MM.1S (cell line): Measurements from ENCODE around the gene WDFY3.
"Not testable (repeated sequence)": the region's sequence is repeated elsewhere in the genome, so short reads cannot be mapped to it uniquely, and the experiment has no call there.

ENCODE experiments used
- DNase-seq: peaks from one replicate; pipeline ENCODE4 v3.0.0-alpha.2; 2015
- H2AFZ ChIP-seq: fragments of 300-600 bp; sonication (generic); 2 replicates; pipeline ENCODE4 v1.6.0; 2016; ENCODE audit warnings: antibody characterized with exemption, low read length
- H3F3A ChIP-seq: fragments of 300-600 bp; sonication (generic); 2 replicates; pipeline ENCODE4 v1.6.1; 2016; ENCODE audit warnings: mild to moderate bottlenecking, antibody characterized with exemption, low read length, moderate library complexity, mixed read lengths; ENCODE audit not compliant: insufficient read depth
- H3K27ac ChIP-seq: fragments of 300-600 bp; sonication (generic); 2 replicates; pipeline ENCODE4 v1.5.1; 2016; ENCODE audit warnings: mild to moderate bottlenecking, low read length
- H3K27me3 ChIP-seq: fragments of 300-600 bp; sonication (generic); replicated peaks from 2 replicates; pipeline ENCODE4 v1.6.0; 2016; ENCODE audit warnings: low read length; ENCODE audit not compliant: insufficient read depth
- H3K36me3 ChIP-seq: fragments of 300-600 bp; sonication (generic); replicated peaks from 2 replicates; pipeline ENCODE4 v1.6.1; 2016; ENCODE audit warnings: mild to moderate bottlenecking, low read length, mixed read lengths; ENCODE audit not compliant: insufficient read depth
- H3K4me1 ChIP-seq: fragments of 300-600 bp; sonication (generic); 2 replicates; pipeline ENCODE4 v1.6.1; 2016; ENCODE audit warnings: low read length, mixed read lengths
- H3K4me2 ChIP-seq: fragments of 300-600 bp; sonication (generic); 2 replicates; pipeline ENCODE4 v1.6.0; 2016; ENCODE audit warnings: low read depth, low read length
- H3K4me3 ChIP-seq: fragments of 300-600 bp; sonication (generic); 2 replicates; pipeline ENCODE4 v1.5.1; 2016; ENCODE audit warnings: low read length, mixed read lengths
- H3K79me2 ChIP-seq: fragments of 300-600 bp; sonication (generic); 2 replicates; pipeline ENCODE4 v1.6.1; 2016; ENCODE audit warnings: mixed run types, low read length, mixed read lengths
- H3K9ac ChIP-seq: fragments of 300-600 bp; sonication (generic); 2 replicates; pipeline ENCODE4 v1.6.1; 2016; ENCODE audit warnings: low read length, mixed read lengths
- H3K9me2 ChIP-seq: fragments of 300-600 bp; sonication (generic); replicated peaks from 2 replicates; pipeline ENCODE4 v1.6.1; 2016; ENCODE audit warnings: mild to moderate bottlenecking, low read length, mixed read lengths; ENCODE audit not compliant: insufficient read depth
- H3K9me3 ChIP-seq: fragments of 300-600 bp; sonication (generic); replicated peaks from 2 replicates; pipeline ENCODE4 v1.6.1; 2016; ENCODE audit warnings: mild to moderate bottlenecking, low read length, mixed read lengths; ENCODE audit not compliant: insufficient read depth
- H4K20me1 ChIP-seq: fragments of 300-600 bp; sonication (generic); 2 replicates; pipeline ENCODE4 v1.6.1; 2016; ENCODE audit warnings: mild to moderate bottlenecking, low read length, moderate library complexity, mixed read lengths; ENCODE audit not compliant: insufficient read depth
- CTCF ChIP-seq: fragments of 300-600 bp; sonication (generic); IDR thresholded peaks from 2 replicates; pipeline ENCODE4 v1.5.1; 2016; ENCODE audit warnings: antibody characterized with exemption, low read length, mixed read lengths
- EZH2 ChIP-seq: fragments of 300-600 bp; sonication (generic); optimal IDR thresholded peaks from 2 replicates; pipeline ENCODE3; 2017; ENCODE audit warnings: low read depth, mild to moderate bottlenecking, antibody characterized with exemption, low read length, mixed read lengths
- EZH2phosphoT487 ChIP-seq: fragments of 300-600 bp; sonication (generic); IDR thresholded peaks from 2 replicates; pipeline ENCODE4 v1.6.1; 2018; ENCODE audit warnings: antibody characterized with exemption, low read length

Gene WDFY3

GRCh38 chr4:84846985-84847384, 119.5 kb downstream of the WDFY3 start:
- Histone ChIP-seq H3K9me2 (no peaks in the 10 kb centered on the region), H3K4me1 (no peaks in the 10 kb centered on the region), H4K20me1 (no peaks in the 10 kb centered on the region), H3K27ac (no peak overlapping the region), H3K79me2 (no peaks in the 10 kb centered on the region), H3K9ac (no peak overlapping the region), H3K9me3 (no peaks in the 10 kb centered on the region), H3K4me2 (no peak overlapping the region), H3K27me3 (no peaks in the 10 kb centered on the region), H2AFZ (no peak overlapping the region), H3K36me3 (no peaks in the 10 kb centered on the region), H3F3A (no peaks in the 10 kb centered on the region), H3K4me3 (no peak overlapping the region)
- no peak for DNase-seq
- TF ChIP-seq CTCF = no peak
- TF ChIP-seq EZH2 = no peak
- no peak for TF ChIP-seq EZH2phosphoT487

- Histone ChIP-seq H3K4me3 (no peak overlapping the region), H3F3A (no peaks in the 10 kb centered on the region), H2AFZ (no peak overlapping the region), H4K20me1 (no peaks in the 10 kb centered on the region), H3K4me1 (no peaks in the 10 kb centered on the region), H3K4me2 (no peak overlapping the region), H3K36me3 (no peaks in the 10 kb centered on the region), H3K27me3 (no peaks in the 10 kb centered on the region), H3K9me3 (no peaks in the 10 kb centered on the region), H3K9me2 (no peaks in the 10 kb centered on the region), H3K9ac (no peak overlapping the region), H3K79me2 (no peaks in the 10 kb centered on the region), H3K27ac (no peak overlapping the region)
- no peak for TF ChIP-seq EZH2phosphoT487
- TF ChIP-seq CTCF = no peak
- no peak for TF ChIP-seq EZH2
- no peak for DNase-seq
Observed at GRCh38 chr4:84841435-84841834, 125.1 kb downstream of the WDFY3 start.

DNA sequence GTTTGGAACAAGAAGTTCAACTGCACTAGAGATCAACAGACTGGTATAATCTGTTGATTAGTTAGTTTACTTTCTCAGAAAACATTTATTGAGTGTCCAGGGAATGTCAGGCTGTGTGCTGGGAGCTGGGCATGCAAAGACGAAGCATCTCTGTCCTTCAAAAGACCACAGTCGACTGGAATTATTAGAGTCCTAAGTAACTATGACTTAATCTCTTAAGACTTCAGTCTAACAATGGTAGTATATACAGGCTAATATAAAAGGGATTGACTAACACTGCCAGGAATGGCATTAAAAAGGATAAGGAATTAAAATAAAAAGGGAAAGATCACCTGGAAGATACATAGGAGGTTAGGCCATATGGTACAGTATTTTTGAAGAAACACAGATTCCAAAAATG, 128.7 kb downstream of the WDFY3 start:
- Histone ChIP-seq H3K4me3 (no peak overlapping the region), H3F3A (no peaks in the 10 kb centered on the region), H3K36me3 (no peaks in the 10 kb centered on the region), H3K9me3 (no peaks in the 10 kb centered on the region), H2AFZ (no peak overlapping the region), H3K27ac (no peak overlapping the region), H3K9ac (no peak overlapping the region), H3K27me3 (no peaks in the 10 kb centered on the region), H3K79me2 (no peaks in the 10 kb centered on the region), H3K4me1 (no peaks in the 10 kb centered on the region), H3K9me2 (no peaks in the 10 kb centered on the region), H4K20me1 (no peaks in the 10 kb centered on the region), H3K4me2 (no peak overlapping the region)
- TF ChIP-seq EZH2 = no peak
- TF ChIP-seq EZH2phosphoT487 = no peak
- no peak for TF ChIP-seq CTCF
- DNase-seq = no peak

GRCh38 chr4:84829633-84830032, 136.9 kb downstream of the WDFY3 start:
- H3K27ac ChIP-seq, H3K4me1 ChIP-seq, H2AFZ ChIP-seq, H3K4me3 ChIP-seq, H3K9me3 ChIP-seq, H3K36me3 ChIP-seq, H3K4me2 ChIP-seq, H4K20me1 ChIP-seq, DNase-seq, H3K27me3 ChIP-seq, H3K9ac ChIP-seq, H3F3A ChIP-seq, H3K79me2 ChIP-seq, H3K9me2 ChIP-seq: not testable (repeated sequence)
